ENCODE measurements around the gene SLC17A3.

Gene SLC17A3

GRCh38 chr6:25913741-25914140 is 39.7 kb upstream of the SLC17A3 start:
- TF ChIP-seq NFIC (IDR thresholded peaks at IDR 0.05) (no peak), TEAD4 (IDR thresholded peaks at IDR 0.05) (no peak), TAF1 (IDR thresholded peaks at IDR 0.05; ENCODE audit: low read depth) (no peak), MAX (IDR thresholded peaks at IDR 0.05) (no peak), RAD21 (IDR thresholded peaks at IDR 0.05; ENCODE audit: low read depth) (no peak), FOXM1 (IDR thresholded peaks at IDR 0.05; ENCODE audit: borderline replicate concordance, low read depth) (no peak), EP300 (IDR thresholded peaks at IDR 0.05; ENCODE audit: borderline replicate concordance) (no peak), USF1 (IDR thresholded peaks at IDR 0.05) (no peak), REST (IDR thresholded peaks at IDR 0.05; ENCODE audit: low read depth) (no peak), YY1 (IDR thresholded peaks at IDR 0.05; ENCODE audit: low read depth) (no peak), ZBTB7A (IDR thresholded peaks at IDR 0.05; ENCODE audit: low read depth) (no peak), EGR1 (IDR thresholded peaks at IDR 0.05) (no peak), CEBPB (IDR thresholded peaks at IDR 0.05) (no peak), CREB1 (IDR thresholded peaks at IDR 0.05; ENCODE audit: low read depth) (no peak)

- TF ChIP-seq REST (IDR thresholded peaks at IDR 0.05; ENCODE audit: low read depth) = no peak
- TF ChIP-seq TCF12 (IDR thresholded peaks at IDR 0.05; ENCODE audit: low read depth) = no peak
- TF ChIP-seq TAF1 (IDR thresholded peaks at IDR 0.05; ENCODE audit: low read depth) = no peak
- TF ChIP-seq RAD21 (IDR thresholded peaks at IDR 0.05; ENCODE audit: low read depth) = no peak
- TF ChIP-seq CREB1 (IDR thresholded peaks at IDR 0.05; ENCODE audit: low read depth) = no peak
- TF ChIP-seq USF1 (IDR thresholded peaks at IDR 0.05) = no peak
- TF ChIP-seq YY1 (IDR thresholded peaks at IDR 0.05; ENCODE audit: low read depth) = no peak
- no peak for TF ChIP-seq CEBPB (IDR thresholded peaks at IDR 0.05)
- TF ChIP-seq EGR1 (IDR thresholded peaks at IDR 0.05) = no peak
- TF ChIP-seq EP300 (IDR thresholded peaks at IDR 0.05; ENCODE audit: borderline replicate concordance) = no peak
- no peak for TF ChIP-seq ZBTB7A (IDR thresholded peaks at IDR 0.05; ENCODE audit: low read depth)
- no peak for TF ChIP-seq NFIC (IDR thresholded peaks at IDR 0.05)
- TF ChIP-seq MAX (IDR thresholded peaks at IDR 0.05) = no peak
- TF ChIP-seq FOXM1 (IDR thresholded peaks at IDR 0.05; ENCODE audit: borderline replicate concordance, low read depth) = no peak
- no peak for TF ChIP-seq TEAD4 (IDR thresholded peaks at IDR 0.05)
Observed at GRCh38 chr6:25911351-25911750, 37.3 kb upstream of the SLC17A3 start.

- no peak for TF ChIP-seq USF1 (IDR thresholded peaks at IDR 0.05)
- TF ChIP-seq YY1 (IDR thresholded peaks at IDR 0.05; ENCODE audit: low read depth) = no peak
- TF ChIP-seq TCF12 (IDR thresholded peaks at IDR 0.05; ENCODE audit: low read depth) = no peak
- no peak for TF ChIP-seq ZBTB7A (IDR thresholded peaks at IDR 0.05; ENCODE audit: low read depth)
- no peak for TF ChIP-seq EP300 (IDR thresholded peaks at IDR 0.05; ENCODE audit: borderline replicate concordance)
Observed at GRCh38 chr6:25907475-25908014, 33.5 kb upstream of the SLC17A3 start.

GRCh38 chr6:25903467-25904099 is 29.5 kb upstream of the SLC17A3 start:
- TF ChIP-seq CEBPB (IDR thresholded peaks at IDR 0.05) (no peak), ZBTB7A (IDR thresholded peaks at IDR 0.05; ENCODE audit: low read depth) (no peak), NFIC (IDR thresholded peaks at IDR 0.05) (no peak)

- no peak for TF ChIP-seq CREB1 (IDR thresholded peaks at IDR 0.05; ENCODE audit: low read depth)
Observed at GRCh38 chr6:25902071-25902470, 28.0 kb upstream of the SLC17A3 start.

- TF ChIP-seq CREB1 (IDR thresholded peaks at IDR 0.05; ENCODE audit: low read depth) (no peak), MAX (IDR thresholded peaks at IDR 0.05) (no peak), TCF12 (IDR thresholded peaks at IDR 0.05; ENCODE audit: low read depth) (no peak), FOXM1 (IDR thresholded peaks at IDR 0.05; ENCODE audit: borderline replicate concordance, low read depth) (no peak), CEBPB (IDR thresholded peaks at IDR 0.05) (no peak), NFIC (IDR thresholded peaks at IDR 0.05) (no peak), YY1 (IDR thresholded peaks at IDR 0.05; ENCODE audit: low read depth) (no peak), TEAD4 (IDR thresholded peaks at IDR 0.05) (no peak), TAF1 (IDR thresholded peaks at IDR 0.05; ENCODE audit: low read depth) (no peak)
Observed at GRCh38 chr6:25900843-25901242, 26.8 kb upstream of the SLC17A3 start.
